Measurements from ENCODE around the gene FALEC. TPM values are rescaled to one million over a fixed set of nuclear protein-coding genes. Genes with fewer than 3 reads are reported as not detected.
"Not testable (repeated sequence)": the region's sequence is repeated elsewhere in the genome, so short reads cannot be mapped to it uniquely, and the experiment has no call there.

The FALEC gene
- total RNA-seq, 1 donor from 2014 or later: not detected

GRCh38 chr1:150568594-150568966 lies 53.0 kb downstream of the FALEC start:
- no peak for DNase-seq (ENCODE audit: low read depth)

GRCh38 chr1:150572918-150573647 lies 57.5 kb downstream of the FALEC start:
- no peak for TF ChIP-seq CTCF (conservative IDR thresholded peaks at IDR 0.05; ENCODE audit: low read depth, low read length)
- no peak for DNase-seq (ENCODE audit: low read depth)
- H3K4me3 ChIP-seq (ENCODE audit: low read depth, low read length): peak overlapping the region; percentile 6

More at GRCh38 chr1:150568594-150568966, 53.0 kb downstream of the FALEC start:
- no peak for TF ChIP-seq CTCF (conservative IDR thresholded peaks at IDR 0.05; ENCODE audit: low read depth, low read length)
- no peak overlapping the region for H3K4me3 ChIP-seq (ENCODE audit: low read depth, low read length)

- peak overlapping the region; percentile 6 for H3K4me3 ChIP-seq (ENCODE audit: low read depth, low read length)
- DNase-seq (ENCODE audit: low read depth): not testable (repeated sequence)
These were observed 58.1 kb downstream of the FALEC start for GRCh38 chr1:150573648-150574071.

DNA sequence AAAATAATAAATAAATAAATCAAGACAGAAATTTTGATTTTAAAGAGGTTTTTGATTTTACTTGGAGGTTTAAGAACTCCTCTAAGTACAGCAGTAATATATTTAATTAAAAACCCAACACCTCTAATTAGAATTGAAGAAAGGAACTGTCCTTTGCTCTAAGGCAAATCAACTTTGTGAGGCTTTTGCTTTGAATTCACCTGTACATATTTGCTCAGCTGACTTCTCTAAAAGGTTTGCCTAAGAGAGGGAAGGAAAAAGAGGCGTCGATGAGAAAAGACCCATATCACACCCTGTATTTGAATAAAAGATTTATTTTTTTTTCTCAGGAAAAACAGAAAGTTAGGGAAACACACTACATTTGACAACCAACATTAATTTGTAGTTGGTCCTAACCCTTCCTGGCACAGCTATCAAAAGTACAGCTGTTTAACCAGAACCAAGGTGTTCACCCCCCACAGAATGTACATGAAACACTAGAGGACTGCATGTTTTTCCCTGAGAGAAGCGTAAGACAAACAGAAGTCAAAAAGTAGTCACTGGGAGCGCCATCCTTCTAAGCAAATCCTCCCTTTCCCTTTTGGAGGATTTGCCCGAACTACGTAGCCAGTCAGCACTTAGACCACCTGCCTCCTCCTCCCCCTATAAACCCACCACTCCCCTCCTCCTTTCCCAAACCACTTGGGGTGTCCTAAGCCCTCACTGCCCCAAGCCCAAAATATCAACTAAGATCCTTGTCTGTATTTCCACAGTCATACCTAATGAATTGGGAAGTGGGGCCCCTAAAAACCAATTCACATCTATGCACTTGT lies 58.9 kb downstream of the FALEC start:
- H3K4me3 ChIP-seq (ENCODE audit: low read depth, low read length): peak overlapping the region; percentile 76
- TF ChIP-seq CTCF (conservative IDR thresholded peaks at IDR 0.05; ENCODE audit: low read depth, low read length): no peak

DNA sequence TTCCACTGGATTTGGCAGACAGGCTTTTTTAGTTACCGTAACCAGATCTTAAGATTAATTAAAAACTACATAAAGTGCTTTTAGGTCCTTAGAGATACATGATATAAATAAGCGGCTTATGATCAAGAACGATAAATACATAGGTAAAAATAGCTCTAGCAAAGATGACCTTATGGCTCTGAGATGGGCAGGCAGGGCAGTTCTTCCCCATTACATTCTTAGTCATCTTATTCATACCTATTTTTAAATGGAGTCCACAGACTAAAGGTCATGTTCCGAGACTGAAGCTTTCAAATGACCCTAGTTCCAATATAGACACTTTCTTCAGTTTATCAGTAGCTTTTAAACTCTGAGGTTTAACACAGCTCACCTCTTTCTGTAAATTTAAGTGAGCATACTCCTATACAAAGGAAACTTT lies 59.5 kb downstream of the FALEC start:
- no peak for DNase-seq (ENCODE audit: low read depth)
- peak overlapping the region; percentile 76 for H3K4me3 ChIP-seq (ENCODE audit: low read depth, low read length)
- no peak for TF ChIP-seq CTCF (conservative IDR thresholded peaks at IDR 0.05; ENCODE audit: low read depth, low read length)

More for the DNA sequence above, 58.9 kb downstream of the FALEC start:
- no peak for DNase-seq (ENCODE audit: low read depth)

- TF ChIP-seq CTCF (conservative IDR thresholded peaks at IDR 0.05; ENCODE audit: low read depth, low read length): no peak
- DNase-seq (ENCODE audit: low read depth): no peak
- peak overlapping the region; percentile 76 for H3K4me3 ChIP-seq (ENCODE audit: low read depth, low read length)
These were observed 60.2 kb downstream of the FALEC start for GRCh38 chr1:150575518-150576366.

DNA sequence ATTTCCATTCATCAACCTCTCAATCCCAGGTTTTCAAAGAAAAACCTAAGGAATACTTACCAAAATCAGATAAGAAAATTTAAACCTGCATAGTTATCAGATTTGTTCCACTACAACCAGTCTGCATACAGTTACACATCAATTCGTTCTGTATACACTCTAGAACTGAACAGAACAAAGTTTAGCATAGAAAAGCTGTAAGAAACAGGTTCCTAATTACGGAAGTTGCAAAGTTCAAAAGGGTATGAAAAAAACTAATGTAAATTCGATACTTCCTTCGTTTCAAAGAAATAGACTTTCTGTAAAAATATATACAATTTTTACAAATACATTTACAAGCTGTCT lies 60.8 kb downstream of the FALEC start:
- no peak for DNase-seq (ENCODE audit: low read depth)
- H3K4me3 ChIP-seq (ENCODE audit: low read depth, low read length): peak overlapping the region; percentile 76
- TF ChIP-seq CTCF (conservative IDR thresholded peaks at IDR 0.05; ENCODE audit: low read depth, low read length): no peak
